HG02840 (cell line): Measurements from ENCODE around the gene TMEM202.
"Not testable (repeated sequence)": the region's sequence is repeated elsewhere in the genome, so short reads cannot be mapped to it uniquely, and the experiment has no call there.

Experiments used
- ATAC-seq: cut with Tn5 transposase; IDR thresholded peaks from one replicate; pipeline ENCODE4 v1.9.1; 2021; ENCODE audit warnings: mild to moderate bottlenecking, moderate library complexity, moderate number of reproducible peaks; ENCODE audit not compliant: unreplicated experiment, low FRiP score

TMEM202 gene, protein sequence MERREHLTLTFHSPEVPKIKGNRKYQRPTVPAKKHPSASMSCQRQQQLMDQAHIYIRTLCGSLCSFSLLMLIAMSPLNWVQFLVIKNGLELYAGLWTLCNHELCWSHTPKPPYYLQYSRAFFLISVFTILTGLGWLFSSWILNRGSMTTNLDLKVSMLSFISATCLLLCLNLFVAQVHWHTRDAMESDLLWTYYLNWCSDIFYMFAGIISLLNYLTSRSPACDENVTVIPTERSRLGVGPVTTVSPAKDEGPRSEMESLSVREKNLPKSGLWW

DNA sequence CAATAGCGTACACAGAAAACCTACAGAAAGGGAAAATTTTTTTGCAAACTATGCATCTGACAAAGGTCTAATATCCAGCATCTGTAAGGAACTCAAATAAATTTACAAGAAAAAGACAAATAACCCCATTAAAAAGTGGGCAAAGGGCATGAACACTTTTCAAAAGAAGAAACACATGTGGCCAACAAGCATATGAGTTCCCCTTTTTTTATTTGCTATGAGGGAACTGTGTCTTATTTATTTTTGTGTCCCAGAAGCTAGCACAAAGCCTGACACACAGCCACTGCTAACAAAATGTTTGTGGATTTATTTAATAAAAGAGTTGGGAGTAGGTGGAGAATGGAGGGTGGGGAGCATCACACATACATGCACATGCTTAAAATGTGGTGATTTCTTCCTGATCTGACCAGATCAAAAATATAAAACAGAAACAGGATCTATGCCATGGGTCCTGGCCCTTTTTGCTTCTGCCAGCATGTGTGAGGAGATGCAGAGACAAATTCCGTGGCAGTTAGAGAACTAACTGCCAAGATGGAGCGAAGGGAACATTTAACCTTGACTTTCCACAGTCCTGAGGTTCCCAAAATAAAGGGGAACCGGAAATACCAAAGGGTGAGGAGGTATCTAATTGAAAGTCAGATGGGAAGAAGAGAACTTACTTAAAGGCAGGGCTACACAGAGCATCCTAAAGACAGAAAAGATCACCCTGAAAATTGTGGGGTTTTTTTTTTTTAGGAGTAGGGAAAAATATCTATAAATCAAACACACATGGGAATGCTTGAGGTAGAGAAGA lies at the start of gene TMEM202:
Gene TMEM202 (plus strand): TSS at position 510 of the 793 bp plus-strand sequence. CDS start 22 bp downstream, at position 532.
- ATAC-seq = no peak

DNA sequence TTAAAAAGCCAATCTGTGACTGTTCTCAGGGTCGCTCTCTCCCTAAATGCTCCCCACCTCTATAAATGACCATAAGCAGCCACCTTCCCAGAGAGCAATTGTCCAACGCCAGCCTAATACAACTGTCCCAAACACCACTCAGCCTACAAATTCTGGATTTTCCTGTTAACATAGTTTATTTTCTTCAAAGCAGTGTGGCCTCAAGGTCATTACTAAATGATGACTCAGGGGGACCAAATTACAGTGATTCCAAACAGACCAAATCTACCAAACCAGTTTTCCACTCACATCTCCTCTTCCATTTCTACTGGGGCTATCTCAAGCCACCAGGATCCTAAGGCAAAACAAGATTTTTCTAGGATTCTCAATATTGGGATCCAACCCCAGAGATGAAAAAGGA lies 44.8 kb upstream of the TMEM202 start:
- ATAC-seq = no peak

DNA sequence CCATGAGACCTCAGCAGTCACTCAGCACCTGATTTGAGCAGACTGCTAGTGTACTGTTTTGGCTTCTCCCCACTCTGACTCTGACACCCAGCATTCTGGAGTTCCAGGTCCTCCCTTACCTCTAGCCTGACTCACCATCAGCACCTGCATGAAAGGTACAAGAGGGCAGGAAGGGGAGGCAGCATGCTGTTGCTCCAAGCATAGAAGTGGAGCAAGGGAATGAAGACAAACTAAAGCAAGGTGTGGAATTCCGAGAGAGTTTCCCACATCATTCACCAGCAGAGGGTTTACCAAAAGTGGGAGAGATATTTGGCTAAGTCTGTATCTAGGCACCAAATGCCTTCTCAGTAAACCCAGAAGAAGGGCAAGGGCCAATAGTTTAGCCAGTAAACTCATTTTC lies 43.6 kb upstream of the TMEM202 start:
- no peak for ATAC-seq

DNA sequence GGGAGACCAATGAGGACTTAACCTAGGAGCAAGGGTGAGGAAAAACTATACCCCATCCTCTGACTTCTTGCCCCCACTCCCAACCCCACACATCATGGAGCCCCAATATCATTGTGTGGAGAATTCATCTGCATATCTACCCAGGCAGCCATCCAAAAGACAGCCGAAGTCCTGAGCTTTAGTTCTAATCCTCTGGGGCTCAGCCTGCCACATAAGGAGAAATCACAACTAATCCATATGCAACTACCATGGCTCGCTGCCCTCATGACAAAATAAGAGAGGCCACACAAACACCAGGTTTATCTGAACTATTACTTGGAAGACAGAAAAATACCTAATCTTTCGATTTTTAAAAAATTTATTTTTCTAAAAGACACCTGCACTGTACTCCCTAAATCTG lies 40.0 kb upstream of the TMEM202 start:
- no peak for ATAC-seq

DNA sequence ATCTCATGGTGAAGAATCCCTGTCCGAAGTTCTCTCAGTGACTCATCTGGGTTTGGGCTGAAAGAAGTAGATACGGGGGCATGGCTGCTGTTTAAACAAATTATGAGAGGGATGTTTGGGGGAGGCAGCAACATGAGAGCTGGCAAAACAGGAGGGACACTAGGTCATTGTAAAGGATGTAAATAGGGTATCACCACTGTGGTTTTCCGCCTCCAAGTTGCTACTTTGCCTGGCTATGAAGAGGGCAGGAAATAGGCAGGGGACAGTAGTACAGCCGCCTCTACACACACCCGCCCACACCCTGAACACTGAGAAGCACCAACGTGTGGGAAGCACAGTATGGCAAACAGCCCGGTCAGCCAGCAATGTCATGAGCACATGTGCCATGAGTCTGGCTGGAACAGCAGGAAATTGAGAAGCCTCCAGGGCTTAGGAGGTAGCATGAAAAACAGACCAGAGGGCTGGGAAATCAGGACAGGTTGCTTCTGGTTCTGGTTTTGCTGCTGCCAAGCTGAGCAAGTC lies 39.4 kb upstream of the TMEM202 start:
- ATAC-seq = no peak

DNA sequence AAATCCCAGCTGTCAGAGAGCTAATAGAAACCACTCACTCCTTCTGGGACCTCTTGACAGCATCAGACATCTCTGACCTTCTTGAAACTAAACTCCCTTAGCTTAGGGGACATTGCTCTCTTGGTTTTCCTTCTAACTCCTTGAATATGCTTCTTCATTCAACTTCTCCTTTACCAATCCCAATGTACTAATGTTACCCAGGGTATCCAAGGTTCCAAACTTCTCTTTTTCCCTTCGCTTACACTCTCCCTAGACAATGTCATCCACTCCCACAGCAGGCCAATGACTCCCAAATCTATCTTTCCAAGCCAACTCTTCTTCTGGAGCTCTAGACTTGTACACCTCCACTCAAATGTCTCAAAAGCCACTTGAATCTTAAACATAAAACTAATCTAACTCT lies 36.9 kb upstream of the TMEM202 start:
- no peak for ATAC-seq

DNA sequence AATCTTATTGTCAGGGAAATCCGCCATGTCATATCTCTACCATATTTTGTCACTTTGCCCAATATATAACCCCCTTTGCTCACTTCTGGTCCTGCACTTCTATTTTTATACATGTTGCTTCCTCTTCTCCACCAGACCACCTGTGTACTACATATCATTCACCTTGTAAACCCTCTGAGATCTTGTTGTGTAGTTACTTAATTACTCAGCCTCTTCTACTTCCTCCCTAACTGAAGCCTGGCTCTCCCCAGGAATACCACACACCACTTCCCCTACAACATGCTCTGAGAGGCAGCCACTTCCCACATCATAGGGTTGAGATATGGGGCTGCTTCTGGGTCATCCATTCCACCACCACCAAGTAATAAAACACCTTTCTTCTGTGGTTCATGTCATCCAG lies 32.3 kb upstream of the TMEM202 start:
- ATAC-seq = no peak

DNA sequence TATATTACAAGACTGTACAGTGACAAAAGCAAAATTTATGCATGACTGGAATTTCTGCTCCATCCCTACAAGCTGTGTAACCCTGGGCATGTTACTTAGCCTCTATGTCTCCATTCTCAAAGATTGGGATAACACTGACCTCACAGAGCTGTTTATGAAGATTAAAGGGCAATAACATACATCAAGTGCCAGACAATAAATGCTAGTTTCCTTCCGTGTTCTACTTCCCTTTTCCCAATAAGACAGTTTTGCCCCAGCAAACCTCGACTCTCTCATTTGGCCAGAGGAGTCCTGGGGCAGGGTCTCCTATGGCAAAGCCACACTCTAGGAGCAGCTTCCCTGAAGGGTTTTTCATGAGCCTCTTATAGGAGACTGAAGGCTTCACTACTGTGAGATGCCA lies 29.8 kb upstream of the TMEM202 start:
- ATAC-seq = no peak

DNA sequence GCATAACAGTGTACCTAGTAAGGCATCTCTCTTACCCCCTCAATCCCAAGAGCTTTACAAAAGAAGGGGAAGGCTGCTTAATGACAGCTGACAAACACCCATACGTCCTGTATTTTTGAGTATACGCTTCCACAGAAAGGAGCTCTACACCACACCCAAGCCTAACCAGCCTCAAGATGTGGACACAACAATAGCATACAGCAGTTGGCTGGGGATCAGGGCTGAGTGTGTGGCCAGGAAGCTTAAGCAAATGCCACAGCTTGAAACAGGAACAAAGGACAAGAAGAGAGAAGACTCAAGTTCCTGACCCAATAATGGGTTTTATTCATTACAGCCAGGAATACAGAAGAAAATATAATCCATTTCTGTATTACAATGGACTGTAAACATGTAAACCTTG lies 29.2 kb upstream of the TMEM202 start:
- no peak for ATAC-seq

DNA sequence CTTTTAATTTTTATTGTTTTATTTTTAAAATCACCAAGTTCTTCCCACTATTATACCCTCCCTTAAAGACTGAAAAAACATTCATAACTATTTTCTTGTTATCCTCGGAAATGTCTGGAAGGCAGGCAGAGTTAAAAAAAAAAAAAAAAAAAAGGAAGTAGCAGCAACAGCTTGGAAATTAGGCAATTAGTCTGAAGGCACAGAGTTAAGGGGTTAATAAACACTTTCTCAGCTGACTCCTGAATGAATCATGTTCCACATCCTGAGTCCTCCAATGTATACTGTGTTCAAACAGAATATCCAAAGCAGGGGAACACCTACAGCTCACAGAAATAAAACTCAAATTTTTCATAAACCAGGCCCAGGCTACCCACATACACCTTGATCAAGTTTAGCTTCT lies 28.1 kb upstream of the TMEM202 start:
- ATAC-seq = no peak

DNA sequence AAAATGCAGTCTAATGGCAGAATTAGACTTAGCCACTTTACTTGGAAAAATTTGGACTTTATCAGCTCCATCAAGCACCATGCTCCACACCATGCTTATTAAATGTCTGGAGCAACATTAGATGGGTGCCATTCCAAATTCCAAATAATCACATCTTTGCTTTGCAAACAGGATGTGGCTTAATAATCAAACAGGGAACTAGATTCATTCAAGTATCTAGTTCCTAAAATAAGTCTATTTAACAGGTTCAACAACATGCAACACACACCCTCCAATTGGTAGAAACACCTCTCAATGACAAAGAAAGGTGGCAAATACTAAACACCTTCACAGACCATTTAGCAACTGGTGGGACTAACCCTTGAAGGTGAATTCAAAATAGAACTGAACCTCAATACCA lies 25.7 kb upstream of the TMEM202 start:
- no peak for ATAC-seq

DNA sequence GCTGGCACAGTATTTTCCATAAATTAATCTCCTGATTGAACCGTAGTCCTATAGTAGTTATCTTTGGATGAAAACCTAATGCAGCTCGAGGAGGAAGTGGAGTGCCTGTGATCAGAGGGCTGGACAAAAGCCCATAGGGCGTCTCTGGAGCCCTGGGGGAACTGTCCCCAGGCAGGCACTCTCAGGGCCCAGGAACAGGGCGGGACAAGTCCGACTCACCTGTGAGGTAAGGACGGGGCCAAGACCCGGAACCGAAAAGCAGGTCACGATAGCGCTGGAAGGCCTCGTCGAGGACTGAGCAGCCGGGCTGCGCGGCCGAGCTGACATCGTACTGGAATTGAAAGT lies 22.6 kb upstream of the TMEM202 start:
- peak; percentile 42 for ATAC-seq

DNA sequence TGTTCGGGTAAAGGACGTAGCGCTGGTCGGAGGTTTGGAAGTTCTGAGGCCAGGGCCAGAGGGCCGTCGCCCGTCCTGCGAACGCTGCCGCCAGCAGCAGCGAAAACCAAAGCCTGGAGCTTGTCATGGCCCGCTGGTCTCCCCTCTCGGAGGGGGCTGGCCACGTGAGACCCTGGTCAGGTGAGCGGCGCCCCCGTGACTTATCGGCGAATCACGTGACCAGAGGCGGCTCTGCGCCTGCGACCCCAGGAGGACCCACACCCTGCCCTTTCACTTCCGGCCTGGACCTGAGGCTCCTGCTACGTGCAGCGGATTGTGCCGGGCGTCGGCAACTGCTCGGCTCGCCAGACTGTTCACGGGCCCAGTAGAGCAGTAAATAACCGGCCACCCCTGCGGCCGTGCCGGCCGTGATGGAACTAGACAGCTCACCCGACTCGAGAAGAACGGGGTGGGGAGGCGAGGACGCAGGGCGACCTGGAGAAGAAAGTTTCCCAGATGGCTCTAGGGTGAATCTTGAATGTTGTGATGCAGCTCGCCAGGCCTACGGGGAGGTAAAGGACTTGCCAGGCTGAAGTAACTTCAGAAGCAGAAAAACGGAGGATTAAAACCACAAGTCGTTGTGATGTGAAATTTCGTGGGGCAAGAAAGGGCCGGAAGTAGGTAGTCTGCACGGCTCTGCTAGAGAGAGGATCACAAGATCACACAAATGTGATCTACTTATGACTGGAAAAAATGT lies 22.1 kb upstream of the TMEM202 start, which contains the start of gene HEXA:
Gene HEXA (minus strand): TSS at position 169 of the 736 bp plus-strand sequence. CDS start 42 bp downstream, at position 127.
- peak; percentile 81 for ATAC-seq

DNA sequence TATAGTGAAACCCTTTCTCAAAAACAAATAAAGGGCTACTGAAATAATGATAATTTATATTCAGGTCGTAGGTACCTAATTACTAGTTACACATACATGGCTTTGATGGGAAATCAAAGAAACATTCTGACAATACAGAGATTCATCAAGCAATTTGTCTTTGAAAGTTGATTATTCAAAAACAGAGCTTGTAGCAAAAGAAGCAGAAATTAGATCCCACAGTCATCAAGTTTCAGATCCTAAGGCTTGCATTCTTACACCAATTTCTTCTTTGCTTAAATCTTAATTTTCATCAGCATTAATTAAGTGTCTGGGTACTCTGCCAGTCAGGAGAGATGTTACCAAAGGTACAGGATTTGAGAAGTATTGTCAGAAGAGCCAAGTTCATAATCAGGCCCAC lies 20.8 kb upstream of the TMEM202 start:
- ATAC-seq = no peak

DNA sequence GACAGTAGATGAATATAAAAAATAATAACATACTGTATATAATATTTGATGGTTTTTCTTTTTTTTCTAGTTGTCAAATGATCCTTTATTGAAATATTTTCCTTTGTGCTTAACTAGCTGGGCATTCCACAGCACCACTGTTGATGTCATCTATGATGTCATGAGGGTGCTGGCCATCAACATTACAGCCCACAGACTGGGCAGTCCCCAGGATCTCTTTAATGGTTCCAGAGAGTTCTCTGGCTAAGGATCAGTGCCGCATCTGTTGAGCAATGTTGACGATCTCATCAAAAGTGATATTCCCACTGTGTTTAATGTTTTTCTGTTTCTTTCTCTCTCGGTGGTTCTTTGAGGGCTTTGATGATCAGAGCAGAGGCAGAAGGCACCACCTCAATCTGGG lies 19.0 kb upstream of the TMEM202 start:
- not testable (repeated sequence) for ATAC-seq

DNA sequence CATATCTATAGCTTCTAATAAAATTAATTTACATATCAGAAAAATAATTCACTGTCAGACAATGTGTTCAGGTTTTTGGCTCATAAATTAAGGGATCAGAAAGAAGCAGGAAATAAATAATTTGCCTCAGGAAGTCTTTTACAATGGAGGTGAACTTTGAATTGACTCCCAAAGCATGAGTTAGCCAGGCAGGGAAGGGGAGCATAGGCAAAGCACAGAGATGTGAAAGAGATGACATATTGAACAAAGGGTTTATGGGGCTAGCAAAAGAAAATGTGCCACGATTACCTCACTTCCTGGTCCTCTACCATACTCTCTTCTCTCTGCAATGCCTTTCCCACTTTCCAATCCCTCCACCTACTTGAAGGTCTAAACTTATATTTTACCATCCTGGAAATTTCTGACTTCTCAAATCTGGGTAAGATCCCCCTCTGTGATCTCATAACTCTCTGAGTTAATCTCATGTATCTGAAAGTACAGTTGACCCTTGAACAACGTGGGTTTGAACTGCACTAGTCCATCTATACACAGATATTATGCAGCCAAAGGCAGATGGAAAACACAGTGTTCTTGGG lies 18.2 kb upstream of the TMEM202 start:
- no peak for ATAC-seq

DNA sequence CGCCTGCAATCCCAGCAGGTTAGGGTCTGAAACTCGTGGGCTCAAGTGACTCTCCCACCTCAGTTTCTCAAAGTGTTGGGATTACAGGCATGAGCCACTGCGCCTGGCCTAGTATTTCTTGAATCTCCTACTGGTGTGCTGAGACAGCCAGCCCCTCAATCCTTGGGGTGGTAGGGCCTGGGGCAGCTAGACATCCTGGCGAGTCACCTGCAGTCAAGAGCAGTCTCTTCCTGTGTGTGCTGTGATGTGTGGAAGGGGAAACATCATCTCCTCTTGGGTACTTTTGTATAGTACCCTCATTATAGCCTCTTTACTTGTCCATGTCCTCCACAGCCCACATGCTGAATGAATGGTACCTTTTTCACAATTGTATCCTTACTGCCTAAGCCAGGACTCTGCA lies 17.4 kb upstream of the TMEM202 start:
- ATAC-seq = no peak

DNA sequence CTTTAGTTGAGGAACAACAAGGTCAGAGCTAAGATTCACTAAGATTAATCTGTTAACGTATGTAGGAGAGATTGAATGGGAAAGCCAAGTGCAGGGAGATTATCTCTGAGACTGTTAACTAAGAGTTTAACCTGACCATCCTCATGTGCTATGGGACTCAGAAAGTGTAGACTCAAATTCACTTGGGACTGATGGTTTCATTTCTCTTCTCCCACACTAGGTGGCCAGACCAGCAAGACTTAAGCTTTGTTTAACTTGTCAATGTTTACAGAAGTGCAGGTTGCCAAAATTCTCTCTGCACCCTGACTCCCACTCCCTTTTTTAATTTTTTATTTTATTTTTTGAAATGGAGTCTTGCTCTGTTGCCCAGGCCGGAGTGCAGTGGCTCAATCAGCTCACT lies 16.0 kb upstream of the TMEM202 start:
- ATAC-seq = no peak

DNA sequence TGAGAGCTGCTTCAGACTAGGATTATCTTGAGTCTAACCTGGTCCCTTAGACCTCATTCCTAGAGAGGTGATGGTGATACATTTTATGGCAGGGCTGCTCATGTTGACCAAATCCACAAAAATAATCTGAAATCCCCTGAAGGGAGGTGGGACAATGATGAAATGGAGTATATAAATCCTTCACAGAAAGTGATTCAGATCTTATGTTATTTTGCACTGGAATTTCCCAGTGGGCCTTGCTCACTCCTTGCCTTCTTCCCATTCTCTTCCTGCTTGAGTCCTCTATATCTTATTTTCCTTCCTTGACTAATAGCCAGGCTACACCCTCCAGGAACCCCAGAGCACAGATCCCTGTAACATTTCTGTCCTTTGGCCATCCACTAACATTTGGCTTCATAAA lies 10.4 kb upstream of the TMEM202 start:
- ATAC-seq = no peak

DNA sequence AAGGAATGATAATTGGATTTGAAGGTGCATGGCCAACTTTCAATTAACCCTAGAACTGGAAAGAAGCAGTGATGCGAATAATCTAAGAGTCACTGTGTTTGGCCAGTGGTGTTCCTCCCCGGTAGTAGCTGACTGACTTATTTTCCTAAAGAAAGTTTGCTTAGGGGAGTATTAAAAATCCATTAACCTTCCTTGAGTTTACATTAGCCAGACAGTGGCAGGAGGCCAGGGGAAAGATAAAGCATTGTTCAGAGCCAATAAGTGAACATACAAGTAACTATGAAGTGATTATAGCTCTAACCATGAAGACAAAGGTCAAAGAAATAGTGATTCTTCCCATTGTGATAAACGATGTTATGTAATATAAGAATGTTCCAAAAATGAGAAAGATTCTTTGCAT lies 8.9 kb upstream of the TMEM202 start:
- ATAC-seq = no peak

DNA sequence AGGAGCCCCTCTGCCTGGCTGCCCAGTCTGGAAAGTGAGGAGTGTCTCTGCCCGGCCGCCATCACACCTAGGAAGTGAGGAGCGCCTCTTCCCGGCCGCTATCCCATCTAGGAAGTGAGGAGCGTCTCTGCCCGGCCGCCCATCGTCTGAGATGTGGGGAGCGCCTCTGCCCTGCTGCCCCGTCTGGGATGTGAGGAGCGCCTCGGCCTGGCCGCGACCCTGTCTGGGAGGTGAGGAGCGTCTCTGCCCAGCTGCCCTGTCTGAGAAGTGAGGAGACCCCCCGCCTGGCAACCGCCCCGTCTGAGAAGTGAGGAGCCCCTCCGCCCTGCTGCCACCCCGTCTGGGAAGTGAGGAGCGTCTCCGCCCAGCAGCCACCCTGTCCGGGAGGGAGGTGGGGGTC lies 1.8 kb upstream of the TMEM202 start:
- not testable (repeated sequence) for ATAC-seq
